Stimulated activated CD8-positive, alpha-beta memory T cell treated with anti-CD3 and anti-CD28 coated beads, Interleukin-7, amount 100 ng/mL, for 4 hours (primary cell): ENCODE measurements around the gene KRTAP10-3.

Experiments
- DNase-seq, 2 donors: peaks; one replicate each; pipeline ENCODE4 v3.0.0-alpha.2; 2020; ENCODE audit warnings: low read depth in 2 of 2

KRTAP10-3 gene

GRCh38 chr21:44530221-44530902 lies 28.2 kb downstream of the KRTAP10-3 start:
- DNase-seq: no peak

DNA sequence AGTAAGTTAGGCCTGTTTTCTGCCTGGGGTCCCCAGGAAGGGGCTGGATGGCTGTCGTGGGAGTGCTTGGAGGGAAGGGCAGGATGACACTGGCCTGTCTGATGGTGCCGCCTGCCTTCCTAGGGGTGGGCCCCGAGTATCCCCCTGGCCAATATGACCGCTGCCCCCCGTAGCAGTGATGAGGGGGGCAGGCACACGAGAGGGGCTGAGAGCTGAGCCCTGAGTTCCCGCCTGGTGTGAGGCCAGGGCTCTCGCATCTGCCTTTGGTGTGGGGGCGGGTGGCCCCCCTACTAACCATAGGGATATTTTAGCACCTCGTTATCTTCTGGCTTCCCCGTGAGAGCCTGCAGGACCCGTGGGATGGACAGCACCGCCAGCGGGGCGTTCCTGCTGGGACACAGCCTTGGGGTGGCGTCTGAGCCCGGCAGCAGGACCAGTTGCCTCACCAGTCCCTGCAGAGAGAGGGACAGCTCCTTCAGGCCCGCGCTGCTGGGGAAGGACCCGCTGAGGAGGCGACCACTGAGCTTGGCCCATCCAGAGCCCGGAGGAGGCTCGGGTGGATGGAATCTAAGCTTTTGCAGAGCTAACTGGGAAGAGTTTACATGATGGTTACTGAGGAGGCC lies 29.0 kb downstream of the KRTAP10-3 start:
- DNase-seq: no peak

DNA sequence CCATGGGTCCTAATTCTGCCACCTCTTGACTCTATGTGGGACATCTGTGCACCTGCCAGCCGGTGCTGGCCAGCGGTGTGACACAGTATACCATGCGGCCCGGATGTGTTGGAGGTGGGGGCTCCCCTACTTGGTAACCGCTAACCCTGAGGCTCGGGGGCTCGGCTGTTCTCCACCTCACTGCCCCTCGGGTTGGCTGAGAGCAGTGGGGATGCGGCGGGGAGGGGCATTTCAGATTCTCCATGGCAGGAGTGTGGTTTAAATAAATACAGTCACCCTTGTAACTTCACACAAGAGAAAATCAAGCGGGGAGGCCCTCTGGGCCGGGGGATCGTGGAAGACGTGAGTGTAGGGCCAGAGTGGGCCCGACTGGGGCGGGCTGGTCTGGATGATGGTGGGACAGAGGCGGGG lies 29.6 kb downstream of the KRTAP10-3 start:
- DNase-seq: no peak

DNA sequence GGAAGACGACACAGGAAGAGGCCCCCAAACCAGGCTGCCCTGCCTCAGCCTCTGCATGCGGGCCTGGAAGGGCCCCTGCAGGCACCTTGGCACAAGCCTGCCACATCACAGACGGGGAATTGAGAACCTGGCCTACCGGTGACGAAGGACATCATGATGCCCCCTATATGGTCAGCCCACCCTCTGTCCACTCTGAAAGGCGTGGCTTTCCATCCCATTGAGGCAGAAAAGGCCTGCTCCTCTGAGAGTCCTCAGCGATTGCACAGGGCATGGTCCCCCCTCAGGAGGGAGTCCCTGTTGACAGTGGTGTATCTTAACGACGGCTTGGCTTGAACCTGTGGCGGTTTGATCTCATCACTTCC lies 30.0 kb downstream of the KRTAP10-3 start:
- no peak for DNase-seq

DNA sequence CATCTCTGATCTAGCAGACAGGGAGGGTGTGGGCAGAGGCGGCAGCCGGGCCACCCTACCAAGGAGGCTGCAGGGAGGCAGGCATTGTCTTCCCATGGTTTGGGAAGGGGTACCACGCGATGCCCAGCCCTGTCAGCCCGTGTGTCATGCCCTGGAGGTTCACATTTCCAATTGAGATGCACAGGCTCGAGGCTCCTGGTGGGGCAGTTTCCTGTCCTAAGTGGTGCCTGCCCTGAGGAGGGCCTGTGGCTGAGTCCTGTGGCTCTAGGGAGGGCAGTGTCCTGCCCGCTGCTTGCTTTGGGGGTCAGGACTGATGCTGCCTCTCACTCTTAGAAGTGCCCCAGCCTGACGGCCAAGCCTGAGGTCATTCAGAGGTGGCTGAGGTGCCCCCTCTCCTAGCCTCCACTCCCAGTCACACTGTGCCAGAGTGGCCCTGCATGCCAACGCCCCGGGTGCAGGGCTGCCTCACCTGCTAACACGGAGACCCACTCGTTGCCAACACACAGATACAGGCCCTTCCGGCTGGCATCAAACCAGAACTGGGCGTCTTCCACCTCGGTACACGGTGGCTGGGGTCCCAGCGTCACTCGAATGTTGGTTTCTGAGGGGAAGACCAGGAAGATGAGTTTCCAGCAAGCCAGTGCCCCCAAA lies 30.5 kb downstream of the KRTAP10-3 start:
- no peak for DNase-seq

DNA sequence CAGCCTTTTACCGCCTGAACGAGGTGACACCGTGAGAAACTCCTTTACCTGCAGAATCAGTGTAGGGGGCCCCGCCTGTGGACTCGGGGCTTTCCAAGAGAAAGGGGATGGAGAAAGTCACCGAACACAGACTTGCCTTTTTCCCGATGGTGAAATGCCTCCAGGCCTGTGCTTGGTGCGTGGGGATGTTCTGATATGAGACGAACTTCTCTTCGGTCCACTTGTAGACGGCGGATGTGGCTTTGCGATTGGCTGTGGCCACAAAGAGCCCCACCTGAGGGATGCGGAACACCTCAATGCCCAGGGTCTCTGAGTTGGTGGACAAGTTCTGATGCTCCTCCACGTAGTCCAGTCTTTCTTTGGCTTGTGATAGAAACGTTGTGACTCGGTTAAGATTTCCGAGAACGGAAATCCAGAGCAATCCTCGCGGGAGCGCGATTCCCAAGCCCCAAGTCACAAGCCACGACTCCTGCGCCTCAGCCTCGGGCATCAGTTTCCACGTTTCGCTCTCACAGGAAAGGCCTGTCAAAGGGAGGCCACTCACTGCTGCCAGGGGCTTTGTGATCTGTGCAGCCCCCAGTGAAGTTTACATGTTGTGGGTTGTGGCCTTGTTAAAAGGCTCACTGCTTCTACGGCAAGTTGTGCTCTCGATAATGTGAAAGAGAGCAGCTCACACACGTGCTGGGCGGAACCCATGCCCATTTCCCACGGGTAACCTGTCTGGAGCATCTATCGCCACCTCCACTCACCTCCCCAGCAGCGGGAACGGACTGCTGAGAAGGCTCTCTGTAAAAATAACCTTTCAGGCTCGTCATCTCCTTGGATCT lies 31.2 kb downstream of the KRTAP10-3 start:
- no peak for DNase-seq

- DNase-seq: no peak
Observed at GRCh38 chr21:44526096-44526997, 32.2 kb downstream of the KRTAP10-3 start.

DNA sequence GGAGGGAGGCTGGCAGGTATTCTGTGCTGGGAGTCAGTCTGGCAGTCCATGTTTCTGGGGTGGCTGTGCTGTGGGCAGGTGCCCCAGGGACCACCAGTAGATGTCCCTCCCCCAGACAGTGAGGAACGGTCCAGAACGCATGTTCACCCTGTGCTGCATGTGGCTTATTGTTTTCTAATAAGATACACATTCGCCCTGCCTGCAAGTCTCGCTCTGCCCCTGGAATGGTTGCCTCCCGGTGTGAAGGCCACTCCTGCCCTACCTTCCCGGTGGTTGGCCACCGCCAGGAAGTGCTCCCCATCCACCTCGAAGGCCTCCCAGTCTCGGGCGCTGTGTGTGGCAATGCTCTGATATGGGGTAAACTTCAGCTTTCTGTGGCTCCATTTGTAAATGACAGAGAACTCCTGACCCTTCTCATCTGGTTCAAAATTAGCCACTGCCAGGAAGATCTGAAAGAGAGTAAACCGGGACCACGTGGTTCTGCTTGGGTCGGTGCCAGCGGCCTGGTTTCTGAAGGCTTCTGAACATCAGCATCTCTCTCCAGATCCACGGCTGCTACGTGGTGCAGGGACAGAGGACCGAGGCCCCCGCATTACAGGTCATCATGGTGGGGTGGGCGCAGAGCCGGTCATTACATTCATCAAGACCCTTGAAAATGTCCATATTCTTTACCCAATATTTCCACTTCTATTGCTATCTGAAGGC lies 33.1 kb downstream of the KRTAP10-3 start:
- no peak for DNase-seq

DNA sequence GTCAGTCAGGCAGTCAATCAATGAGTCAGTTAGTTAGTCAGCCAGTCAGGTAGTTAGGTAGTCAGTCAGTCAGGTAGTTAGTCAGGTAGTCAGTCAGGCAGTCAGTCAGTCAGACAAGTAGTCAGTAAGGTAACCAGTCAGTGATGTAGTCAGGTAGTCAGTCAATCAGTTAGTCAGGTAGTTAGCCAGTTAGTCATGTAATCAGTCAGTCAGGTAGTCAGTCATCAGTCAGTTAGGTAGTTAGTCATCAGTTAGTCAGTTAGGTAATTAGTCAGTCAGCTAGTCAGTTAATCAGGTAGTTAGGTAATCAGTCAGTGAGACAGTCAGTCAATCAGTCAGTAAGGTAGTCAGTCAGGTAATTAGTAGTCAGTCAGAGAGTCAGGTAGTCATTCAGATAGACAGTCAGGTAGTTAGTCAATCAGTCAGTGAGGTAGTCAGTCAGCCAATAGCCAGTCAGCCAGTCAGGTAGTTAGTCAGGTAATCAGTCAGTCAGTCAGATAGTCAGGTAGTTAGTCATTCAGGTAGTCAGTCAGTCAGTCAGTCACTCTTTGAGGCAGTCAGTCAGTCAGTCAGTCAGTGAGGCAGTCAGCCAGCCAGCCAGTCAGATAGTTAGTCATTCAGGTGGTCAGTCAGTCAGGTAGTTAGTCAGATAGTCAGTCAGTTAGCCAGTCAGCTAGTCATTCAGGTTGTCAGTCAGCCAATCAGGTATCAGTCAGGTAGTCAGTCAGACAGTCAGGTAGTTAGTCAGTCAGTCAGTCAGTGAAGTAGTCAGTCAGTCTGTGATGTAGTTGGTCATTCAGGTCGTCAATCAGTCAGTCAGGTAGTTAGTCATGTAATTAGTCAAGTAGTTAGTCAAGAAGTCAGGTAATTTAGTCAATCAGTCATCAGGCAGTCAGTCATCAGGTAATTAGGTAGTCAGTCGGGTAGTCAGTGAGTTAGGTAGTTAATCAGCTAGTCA lies 33.9 kb downstream of the KRTAP10-3 start:
- no peak for DNase-seq

GRCh38 chr21:44523567-44524413 lies 34.8 kb downstream of the KRTAP10-3 start:
- DNase-seq: no peak

GRCh38 chr21:44522753-44523204 lies 35.8 kb downstream of the KRTAP10-3 start:
- no peak for DNase-seq

DNA sequence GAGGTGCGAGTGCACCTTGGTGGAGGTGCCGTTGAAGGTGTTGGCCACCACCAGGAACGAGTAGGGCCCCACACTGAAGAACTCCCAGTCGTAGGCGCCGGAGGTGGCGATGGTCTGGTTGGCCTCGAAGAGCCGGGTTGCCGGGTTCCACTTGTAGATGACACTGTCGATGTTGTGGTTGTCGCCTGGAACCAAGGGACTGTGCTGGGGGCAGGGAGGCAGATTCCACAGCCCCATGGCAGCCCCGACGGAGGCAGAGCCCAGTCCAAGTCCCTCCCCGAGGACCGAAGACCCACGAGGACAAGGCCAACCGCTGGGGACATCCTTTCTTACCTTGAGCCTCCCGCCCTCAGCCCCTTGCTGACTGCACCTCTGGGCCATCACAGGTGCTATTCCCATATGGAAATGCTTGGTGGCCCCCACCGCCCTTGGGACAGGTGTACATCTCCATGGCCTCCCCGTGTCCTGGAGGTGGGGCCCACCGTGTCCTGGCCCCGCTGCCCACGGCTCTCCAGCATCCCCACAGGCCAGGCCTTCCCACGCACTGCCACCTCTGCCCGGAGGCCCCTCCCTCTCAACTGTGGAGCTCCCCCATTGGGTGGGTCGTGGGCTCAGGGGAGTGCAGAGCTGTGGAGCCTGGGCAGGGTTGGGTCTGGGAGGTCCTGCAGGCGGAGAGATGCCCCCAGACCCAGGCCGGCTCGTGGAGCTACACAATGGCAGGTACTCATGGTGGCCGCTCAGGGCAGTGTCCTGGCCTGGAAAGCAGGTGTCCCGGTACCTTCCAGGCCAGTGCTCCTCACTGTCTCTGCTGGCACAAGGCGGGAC lies 36.5 kb downstream of the KRTAP10-3 start:
- no peak for DNase-seq

DNA sequence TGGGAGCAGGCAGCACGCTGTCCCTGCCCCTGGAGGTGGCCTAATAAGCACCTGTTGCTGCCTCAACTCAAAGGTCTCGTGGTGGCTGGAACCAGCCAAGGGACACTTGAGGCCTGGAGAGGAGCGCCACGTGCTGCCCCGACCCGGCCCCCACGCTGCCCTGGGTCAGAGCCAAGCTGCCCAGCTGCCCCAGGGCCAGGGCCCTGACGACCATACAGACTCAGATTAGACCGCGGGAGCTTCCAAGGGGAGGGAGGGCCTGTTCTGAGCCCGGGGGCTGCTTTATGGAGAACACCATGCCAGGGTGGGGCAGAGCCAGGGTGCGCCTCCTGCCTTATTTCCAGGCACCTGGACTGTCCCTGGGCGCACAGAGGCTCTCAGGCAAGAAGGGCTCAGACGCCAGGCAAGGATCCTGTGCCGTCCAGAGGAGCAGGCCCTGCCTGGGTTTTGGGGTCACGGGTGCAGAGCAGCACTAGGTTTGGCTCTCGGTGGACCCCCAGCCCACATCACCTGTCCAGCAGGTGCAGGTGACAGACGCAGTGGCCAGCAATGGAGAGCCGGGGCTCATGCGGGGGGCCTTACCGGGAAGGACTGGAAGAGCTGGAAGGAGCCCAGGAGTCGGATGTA lies 37.2 kb downstream of the KRTAP10-3 start:
- DNase-seq: no peak

GRCh38 chr21:44520326-44521300 lies 38.0 kb downstream of the KRTAP10-3 start:
- no peak for DNase-seq

DNA sequence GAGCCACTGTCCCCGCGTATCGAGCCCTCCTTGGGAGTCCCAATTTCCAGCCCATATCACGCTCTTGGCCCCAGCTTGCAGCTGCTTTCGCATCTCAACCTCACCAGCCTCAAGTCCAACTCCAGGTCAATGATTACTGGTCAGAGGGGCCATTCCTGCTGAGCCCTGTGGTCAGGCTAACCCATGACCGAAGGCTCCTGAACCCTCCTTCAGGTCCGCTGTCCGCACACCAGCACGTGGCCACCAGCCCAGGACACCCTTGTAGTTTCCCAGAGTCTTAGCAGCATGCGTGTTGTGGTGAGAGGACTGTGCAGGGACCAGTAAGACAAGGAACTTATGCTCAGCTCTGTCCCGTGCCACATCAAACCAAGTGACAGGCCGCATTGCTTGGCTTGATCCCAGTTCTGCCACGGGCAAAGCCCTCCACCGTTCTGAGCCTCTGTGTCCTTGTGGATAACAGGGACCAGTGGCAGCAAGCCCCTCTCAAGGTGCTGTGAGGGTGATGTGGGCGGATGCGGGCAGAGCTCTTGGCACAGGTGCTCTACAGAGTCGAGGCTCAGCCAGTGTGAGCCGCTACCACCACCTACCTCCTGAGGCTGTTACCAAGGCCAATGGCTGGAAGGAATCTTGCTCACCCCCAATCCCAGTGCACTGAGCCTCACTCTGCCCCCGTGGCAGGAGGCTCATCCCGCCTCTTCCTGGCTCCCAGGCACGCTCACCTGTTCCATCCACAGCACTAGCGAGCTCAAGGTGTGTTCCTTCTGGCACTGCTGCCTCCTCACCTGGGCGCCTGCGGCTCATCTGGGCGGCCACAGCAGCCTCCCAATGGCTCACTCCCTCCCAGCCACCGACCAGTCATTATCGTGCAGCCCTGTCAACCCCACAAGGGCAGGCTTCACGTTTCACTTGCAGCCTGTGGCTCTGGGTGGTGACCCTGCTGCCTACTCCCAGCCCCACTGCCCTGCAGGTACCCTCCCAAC lies 39.0 kb downstream of the KRTAP10-3 start:
- no peak for DNase-seq
